ENCODE results near the gene VWC2. TPM values are rescaled to one million over a fixed set of nuclear protein-coding genes. Genes with fewer than 3 reads are reported as not detected.

The VWC2 gene
- total and polyA plus RNA-seq, 2 of the 8 experiments (the other 6 are each of a cell fraction or from before 2014, with no cell fraction given): 0.24 to 0.30 TPM

DNA sequence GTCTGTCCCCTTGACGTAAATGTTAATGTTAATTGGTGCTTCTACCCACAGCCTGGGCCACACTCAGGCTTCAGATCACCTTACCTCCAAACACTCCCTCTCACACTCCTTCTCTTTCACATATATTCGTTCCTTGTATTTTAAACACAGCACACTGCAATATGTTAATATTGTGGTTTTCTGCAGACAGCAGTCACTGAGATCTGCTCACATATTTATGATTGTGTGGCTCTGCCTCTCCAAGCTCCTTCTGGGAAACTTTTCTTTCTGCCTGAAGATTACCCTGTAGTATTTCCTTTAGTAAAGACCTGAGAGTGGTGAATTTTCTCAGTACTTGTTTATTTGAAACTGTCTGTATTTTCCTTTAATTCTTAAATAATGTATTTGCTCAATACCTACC, 104.7 kb downstream of the VWC2 start (continued):
- TF ChIP-seq CHD7 (IDR thresholded peaks at IDR 0.05; ENCODE audit: insufficient replicate concordance, low read length): no peak
- no peak for TF ChIP-seq POLR2AphosphoS5 (IDR thresholded peaks at IDR 0.05; ENCODE audit: low read depth, low read length)

All from H1 (cell line).